ENCODE measurements around the gene RIMS4.

The RIMS4 gene

DNA sequence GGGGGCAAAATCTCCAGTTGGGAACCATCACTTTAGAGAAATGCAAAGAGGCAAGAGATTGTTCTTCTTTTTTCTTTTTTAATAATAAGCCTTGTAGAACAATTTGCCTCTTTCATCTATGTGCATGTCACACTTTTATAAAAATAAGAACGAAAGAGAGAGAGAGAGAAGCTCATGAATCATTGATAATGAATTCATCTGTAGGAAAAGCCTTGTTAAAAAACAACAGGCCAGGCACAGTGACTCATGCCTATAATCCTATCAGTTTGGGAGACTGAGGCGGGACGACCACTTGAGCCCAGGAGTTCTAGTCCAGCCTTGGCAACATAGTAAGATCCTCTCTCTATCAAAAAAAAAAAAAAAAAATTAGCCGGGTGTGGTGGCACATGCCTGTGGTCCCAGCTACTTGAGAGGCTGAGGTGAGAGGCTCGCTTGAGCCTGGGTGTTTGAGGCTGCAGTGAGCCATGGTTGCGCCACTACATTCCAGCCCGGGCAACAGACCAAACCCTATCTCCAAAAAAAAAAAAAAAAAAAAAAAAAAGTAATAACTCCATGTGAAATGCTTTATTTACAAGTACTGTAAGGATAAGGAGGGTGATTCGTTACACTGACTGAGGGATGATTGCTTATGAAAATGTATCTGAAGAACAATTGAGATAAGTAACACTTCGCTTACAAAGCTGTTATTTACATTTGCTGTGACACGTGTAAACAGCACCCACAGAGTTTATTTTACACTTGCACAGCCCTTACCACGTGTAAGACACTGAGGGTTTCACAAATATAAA is 89.2 kb downstream of the RIMS4 start:
- DNase-seq (ENCODE audit: low read depth in 2 of 2), result no peak

DNA sequence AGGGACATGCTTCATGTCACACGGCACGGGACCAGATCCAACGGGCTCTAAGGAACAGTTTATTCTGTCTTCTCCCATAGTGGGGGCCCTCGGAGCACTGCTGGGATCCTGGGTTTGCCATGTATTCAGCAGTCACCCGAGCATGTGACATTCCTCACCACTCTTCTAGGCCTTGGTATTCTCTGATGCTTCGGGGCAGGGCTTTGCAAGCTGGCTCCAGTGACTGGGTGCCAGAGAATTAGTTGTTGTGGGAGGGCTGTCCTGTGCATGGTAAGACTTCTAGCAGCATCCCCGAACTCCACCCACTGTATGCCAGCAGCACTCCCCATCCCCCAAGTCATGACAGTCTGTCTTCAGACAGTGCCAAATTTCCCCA is 89.7 kb downstream of the RIMS4 start:
- DNase-seq (ENCODE audit: low read depth in 2 of 2), result no peak

GRCh38 chr20:44719841-44720240 is 90.5 kb downstream of the RIMS4 start:
- DNase-seq (ENCODE audit: low read depth in 2 of 2), result no peak

DNA sequence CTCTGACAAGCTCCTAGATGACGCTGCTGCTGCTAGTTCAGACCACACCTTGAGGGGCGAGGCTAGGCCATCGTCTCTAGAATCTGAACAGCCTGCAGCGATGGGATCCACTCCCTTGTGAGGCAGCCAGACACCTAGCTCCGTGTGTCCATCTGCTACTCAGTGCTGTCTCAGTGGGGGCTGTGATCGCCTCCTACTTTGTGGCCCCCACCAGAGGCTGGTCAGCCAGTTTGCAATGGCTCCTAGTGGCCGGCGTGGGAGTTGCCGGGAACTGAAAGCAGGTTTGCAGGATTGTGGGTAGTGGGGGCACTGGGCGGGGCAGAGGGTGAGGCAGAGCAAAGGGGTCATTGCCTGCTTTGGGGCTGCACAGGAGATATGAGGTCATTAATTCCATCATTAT is 92.4 kb downstream of the RIMS4 start:
- DNase-seq (ENCODE audit: low read depth in 2 of 2), result no peak

DNA sequence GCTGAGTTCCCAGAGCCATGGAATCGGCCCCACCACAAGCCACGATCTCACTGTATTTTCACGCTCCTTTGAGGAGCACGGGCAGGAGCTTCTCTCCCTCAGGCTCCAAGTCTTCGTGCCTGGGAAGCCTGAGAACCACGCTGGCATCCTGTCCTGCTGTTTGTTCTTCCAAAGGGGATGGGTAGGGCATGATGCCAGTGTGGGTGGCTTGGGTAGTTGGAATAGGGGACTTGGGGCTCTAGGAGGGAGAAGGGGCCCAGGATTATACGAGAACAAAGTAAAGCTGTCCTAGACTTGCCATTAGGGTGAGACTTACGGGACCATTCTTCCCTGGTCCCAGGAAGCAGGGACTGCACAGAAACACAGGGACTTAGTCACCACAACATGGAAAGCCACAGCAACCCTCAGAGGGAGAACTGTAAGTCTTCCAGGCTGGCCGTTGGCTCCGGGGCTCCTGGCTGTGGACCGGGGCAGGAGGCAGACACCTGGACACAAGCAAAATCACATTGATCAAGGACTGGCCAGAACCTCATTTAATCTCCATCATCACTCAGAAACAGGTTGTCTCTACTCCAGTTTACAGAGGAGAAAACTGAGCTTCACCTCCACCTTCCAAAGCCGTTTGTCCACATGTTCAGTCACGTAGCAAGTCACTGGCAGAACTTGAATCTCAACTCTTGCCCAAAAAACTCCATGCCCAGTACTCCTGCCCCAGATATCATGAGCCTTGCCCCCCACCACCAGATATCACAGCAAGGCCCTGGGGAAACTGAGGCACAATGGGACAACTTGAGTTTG is 93.8 kb downstream of the RIMS4 start:
- no peak for DNase-seq (ENCODE audit: low read depth in 2 of 2)

- no peak for DNase-seq (ENCODE audit: low read depth in 2 of 2)
These were observed 94.6 kb downstream of the RIMS4 start for GRCh38 chr20:44715499-44716308.

- no peak for DNase-seq (ENCODE audit: low read depth in 2 of 2)
These were observed 95.4 kb downstream of the RIMS4 start, which contains the start of gene CCN5 for GRCh38 chr20:44714701-44715498. Gene CCN5 (plus strand): TSS chr20:44715369. CDS start chr20:44715391, 22 bp downstream.

DNA sequence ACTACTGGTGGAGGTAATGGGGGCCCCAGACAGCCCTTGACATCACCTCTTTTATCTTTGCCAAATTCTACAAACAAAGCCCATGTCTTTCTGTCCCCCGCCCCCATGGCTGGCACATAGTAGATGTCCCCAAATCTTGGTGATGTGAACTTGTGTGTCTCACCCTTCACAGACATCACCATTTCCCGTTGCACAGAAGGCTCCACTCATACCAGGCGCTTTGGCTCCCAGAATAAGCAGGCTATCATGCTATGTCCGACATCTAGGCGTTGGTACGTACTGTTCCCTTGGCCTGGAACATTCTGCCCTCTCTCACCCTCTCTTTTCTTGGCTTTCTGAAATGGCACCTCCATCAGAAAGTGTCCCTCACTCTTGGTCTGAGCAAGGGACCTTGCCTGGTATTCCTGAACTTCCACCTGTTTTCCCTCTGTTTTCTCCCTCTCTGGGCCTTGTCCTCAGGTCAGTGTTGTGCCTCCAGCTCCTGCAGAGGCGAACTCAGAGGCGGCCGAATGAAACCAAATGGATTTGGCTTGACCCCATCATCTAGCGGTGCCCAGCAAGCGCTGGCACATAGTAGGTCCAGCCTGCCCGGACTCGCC is 96.1 kb downstream of the RIMS4 start:
- DNase-seq (ENCODE audit: low read depth in 2 of 2), result no peak

- DNase-seq (ENCODE audit: low read depth in 2 of 2), result no peak
These were observed 99.1 kb downstream of the RIMS4 start for GRCh38 chr20:44711237-44711636.

DNA sequence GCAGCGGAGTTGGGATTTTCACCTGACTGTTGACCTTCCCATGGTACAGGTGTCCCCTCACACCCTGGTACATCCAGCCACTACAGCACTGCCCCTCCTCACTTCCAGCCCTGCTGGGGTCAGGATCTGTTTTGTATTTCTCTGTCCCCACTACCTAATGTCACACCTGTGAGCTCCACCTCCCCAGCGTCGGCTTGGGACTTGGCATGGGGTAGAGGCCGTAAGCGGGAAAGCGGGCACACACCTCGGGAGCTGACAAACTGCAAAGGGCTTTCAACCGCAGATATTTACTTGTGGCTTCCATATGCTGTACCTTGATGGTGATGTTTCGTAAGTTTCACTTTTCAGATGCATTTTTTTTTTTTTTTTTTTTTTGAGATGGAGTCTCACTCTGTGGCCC is 100.5 kb downstream of the RIMS4 start:
- no peak for DNase-seq (ENCODE audit: low read depth in 2 of 2)

- no peak for DNase-seq (ENCODE audit: low read depth in 2 of 2)
These were observed 101.0 kb downstream of the RIMS4 start for GRCh38 chr20:44709380-44709779.

GRCh38 chr20:44707018-44707579 is 103.2 kb downstream of the RIMS4 start:
- no peak for DNase-seq (ENCODE audit: low read depth in 2 of 2)

DNA sequence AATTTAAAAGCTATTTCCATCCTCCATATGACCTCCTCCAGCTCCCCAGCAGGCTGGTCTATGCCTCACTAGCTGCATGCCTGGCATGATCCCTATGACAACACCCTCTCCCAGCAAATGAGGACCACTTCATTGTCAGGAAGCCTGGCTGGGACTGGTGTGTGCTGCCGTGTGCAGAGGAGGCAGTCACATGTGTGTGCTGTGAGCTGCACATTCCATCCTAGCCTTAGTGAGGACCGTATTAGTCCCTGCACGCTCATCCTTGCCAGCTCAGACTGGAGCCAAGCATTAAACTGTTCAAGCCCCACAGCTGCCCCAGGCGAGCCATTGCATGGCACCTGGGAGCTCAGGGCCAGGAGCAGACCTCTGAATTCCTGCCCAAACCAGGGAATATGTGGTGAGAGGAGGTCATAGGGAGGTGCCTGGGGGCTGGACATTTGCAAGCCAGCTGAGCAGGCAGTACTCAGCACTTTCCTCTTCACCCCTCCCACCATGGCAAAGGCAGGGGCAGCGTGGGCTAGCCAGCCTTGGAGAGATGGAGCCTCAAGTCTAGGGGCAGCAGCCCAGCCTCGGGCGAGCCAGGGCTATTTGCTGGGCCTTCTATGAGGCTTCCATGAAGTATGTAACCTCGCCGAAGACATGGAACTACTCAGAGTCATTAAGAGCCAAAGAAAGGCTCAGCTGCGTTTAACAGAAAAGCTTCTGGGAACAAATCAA is 103.9 kb downstream of the RIMS4 start:
- no peak for DNase-seq (ENCODE audit: low read depth in 2 of 2)

DNA sequence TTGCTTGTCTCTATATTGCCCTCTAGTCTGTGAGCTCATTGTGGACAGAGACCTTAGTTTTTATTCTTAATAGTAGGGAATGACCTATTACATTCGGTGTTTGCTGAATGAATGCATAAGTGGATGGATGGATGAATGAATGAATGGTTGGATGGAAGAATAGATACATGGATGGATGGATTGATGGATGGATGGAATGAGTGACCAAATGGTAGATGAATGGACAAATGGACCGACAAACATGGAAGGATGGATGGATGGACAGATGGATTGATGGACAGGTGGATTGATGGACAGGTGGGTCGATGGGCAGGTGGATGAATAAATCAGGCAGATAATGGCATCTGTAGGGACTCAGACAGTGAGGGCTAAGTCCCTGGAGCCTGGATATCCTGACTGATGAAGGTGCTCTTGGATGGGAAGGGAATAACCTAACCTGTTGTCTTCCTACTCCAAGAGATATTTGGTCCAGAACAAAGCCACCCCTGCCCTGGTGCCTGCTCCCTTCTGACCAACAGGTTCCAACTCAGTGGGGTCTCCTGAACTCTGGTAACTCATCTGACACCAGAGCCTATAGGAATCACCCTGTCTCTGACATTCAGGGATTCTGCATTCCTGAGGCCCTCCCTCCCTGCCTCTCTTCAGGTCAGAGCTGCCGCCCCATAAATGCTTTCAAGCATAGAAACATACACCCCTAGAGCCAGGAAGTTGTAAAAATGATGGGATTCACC is 104.8 kb downstream of the RIMS4 start:
- no peak for DNase-seq (ENCODE audit: low read depth in 2 of 2)

DNA sequence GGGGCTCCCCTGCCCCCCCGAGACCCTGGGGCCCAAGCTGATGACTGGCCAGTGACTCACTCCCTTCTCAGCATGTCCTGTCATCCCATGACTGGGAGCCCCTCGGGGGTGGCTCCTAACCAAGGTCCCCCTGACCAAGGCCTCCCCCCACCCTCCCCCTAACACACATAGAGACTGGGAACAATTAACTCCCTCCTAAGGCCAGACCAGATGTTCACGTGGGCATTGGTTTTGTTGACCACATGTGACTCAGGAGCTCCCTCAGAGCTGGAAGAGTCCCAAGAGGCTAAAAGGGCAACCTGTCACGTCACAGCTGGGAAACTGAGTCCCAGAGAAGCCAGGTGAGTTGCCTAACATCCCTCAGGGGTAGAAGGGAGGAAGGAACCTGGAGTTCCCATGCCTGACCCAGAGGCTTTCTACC is 105.8 kb downstream of the RIMS4 start:
- no peak for DNase-seq (ENCODE audit: low read depth in 2 of 2)

DNA sequence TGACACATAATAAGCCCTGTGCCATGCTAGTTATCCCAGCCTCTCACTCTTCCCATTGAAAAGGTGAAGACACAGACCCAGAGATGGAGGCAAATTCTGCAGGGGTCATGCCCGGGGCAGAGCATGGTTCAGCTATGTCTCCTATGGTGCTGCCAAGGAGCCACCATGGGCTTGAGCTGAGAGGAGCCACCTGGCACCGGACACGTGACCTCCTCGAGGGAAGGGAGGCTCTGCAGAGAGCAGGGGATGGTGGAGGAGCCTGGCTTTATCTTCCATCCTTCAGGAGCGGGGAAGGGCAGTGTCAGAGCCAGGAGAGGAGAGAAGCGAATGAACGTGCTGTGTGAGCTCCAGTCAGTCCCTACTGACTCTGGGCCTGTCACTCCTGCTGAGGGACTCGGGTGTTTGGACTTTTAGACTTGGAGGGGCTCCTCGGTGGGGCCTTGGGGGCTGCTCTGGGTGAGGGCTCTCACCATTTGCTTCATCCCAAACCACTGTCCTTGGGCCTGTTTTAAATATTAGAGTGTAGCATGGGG is 106.3 kb downstream of the RIMS4 start:
- DNase-seq (ENCODE audit: low read depth in 2 of 2), result no peak

GRCh38 chr20:44703183-44703925 is 107.0 kb downstream of the RIMS4 start:
- DNase-seq (ENCODE audit: low read depth in 2 of 2), result no peak

GRCh38 chr20:44702776-44703175 is 107.6 kb downstream of the RIMS4 start:
- no peak for DNase-seq (ENCODE audit: low read depth in 2 of 2)

Data from stimulated activated CD4-positive, alpha-beta T cell treated with anti-CD3 and anti-CD28 coated beads, Interleukin-12 subunit alpha, Interleukin-12 subunit beta, amount 100 ng/mL, for 24 hours (primary cell).